ENCODE data around the gene KRT39. TPM values are rescaled to one million over a fixed set of nuclear protein-coding genes. Genes with fewer than 3 reads are reported as not detected.
"Not testable (repeated sequence)": the region's sequence is repeated elsewhere in the genome, so short reads cannot be mapped to it uniquely, and the experiment has no call there.

The KRT39 gene
- not detected for polyA plus RNA-seq (ENCODE audit: insufficient read length)
- long read RNA-seq, donor 1 = 0 reads
- long read RNA-seq, donor 2 = 0 reads
- long read RNA-seq, donor 3 = 0 reads
- long read RNA-seq, donor 4 = 0 reads
- long read RNA-seq, donor 5 = 0 reads
- long read RNA-seq, donor 6 = 0 reads
- long read RNA-seq, donor 7 = 0 reads
- long read RNA-seq, donor 8 = 0 reads

- no peak for DNase-seq
Observed at GRCh38 chr17:40966848-40967247, at the start of gene KRT39. KRT39 (minus strand) TSS chr17:40966948; CDS start chr17:40966856, 92 bp downstream.

DNA sequence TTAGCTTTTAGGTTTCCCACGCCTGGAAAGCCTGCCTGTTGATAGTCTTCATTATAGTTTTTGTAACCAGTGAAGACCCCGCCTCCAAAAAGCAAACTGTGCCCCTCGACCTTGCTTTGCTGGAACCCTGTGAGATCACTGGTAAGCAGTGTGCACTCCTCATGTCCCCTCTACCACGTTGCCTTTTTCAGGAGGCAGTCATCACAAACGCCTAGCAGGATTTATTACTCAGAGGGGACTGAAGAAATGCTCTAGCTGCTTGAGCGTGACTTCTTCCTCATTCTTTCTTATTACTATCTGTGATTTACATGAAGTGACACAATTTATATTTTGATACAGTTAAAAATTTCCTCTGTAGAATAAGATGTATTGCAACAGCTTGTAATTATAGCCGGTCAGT lies 48.7 kb upstream of the KRT39 start:
- DNase-seq = no peak

GRCh38 chr17:41013606-41014005 lies 46.9 kb upstream of the KRT39 start:
- DNase-seq = no peak

GRCh38 chr17:41013181-41013580 lies 46.4 kb upstream of the KRT39 start:
- DNase-seq = no peak

- no peak for DNase-seq
Observed at GRCh38 chr17:41012326-41013120, 45.8 kb upstream of the KRT39 start.

DNA sequence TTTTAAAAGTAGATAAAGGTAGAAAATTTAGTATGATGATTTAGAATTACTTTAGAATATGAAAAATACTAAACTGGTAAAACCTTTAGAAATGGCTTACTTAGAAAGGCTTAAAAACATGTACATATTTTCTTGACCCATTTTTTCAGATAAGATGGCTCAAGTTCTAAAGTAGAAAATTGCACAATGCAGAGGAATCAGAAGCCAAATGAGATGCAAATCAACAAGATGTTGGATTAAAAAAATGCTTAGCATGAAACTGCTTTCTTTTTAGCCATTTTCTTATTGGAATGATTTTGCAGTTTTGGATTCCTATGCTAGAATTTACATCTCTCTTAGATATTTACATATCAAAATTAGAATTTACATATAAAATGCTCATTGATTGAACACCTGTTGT lies 43.7 kb upstream of the KRT39 start:
- no peak for DNase-seq

DNA sequence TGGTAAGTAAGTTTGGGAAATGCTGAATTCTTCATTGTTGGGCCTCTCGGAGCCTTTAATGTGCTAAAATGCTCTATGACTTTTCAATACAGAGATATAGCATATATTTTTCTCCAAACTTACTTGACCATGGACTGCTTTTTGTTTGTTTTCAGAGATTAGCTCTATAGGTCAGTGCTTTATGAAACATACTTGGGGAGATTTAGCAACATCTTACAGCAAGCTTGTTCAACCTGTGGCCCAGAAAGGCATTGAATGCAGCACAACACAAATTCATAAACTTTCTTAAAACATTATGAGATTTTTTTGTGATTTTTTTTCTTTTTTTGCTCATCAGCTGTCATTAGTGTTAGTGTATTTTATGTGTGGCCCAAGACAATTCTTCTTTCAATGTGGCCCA lies 43.2 kb upstream of the KRT39 start:
- DNase-seq = no peak

- no peak for DNase-seq
Observed at GRCh38 chr17:41009301-41009760, 42.6 kb upstream of the KRT39 start.

- no peak for DNase-seq
Observed at GRCh38 chr17:41008811-41009210, 42.1 kb upstream of the KRT39 start, which contains the start of gene KRTAP3-1. KRTAP3-1 (minus strand) TSS chr17:41009128; CDS start chr17:41009074, 54 bp downstream.

DNA sequence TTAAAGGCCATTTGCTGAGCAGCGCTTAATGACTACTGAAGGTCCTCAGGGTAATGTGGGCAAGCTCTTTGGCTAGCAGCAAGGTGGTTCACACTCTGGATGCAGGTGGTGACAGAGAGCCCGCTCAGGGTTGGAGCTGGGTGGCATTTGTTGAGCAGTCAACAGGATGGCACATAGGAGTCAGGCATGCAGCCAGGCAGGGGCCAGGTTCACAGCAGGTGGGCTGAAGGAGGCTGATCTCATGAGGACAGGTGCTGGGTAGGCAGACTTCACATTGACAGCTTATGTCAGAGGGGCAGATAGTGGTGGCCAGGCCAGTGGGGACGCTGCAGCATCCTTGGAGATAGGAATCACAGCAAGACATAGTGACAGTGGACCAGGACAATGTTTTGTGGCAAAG lies 37.6 kb upstream of the KRT39 start:
- DNase-seq = no peak

DNA sequence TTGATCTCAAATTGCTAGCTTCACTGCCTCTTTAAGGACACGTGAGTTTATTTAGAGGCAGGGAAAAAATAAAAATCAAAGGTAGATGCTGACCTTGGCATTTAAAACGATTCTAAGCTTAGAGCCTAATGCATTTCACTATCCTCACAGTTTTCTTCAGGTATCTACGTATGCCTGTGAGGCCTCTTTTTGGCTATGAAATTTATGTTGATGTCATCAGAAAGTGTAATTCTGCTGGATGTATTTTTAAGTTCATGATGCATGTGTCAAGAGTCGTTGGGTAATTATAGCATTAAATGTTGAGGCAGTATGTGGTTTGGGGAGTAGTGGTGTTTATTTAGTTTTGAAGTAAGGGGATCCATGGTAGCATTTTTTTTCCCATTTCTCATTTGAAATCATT lies 37.2 kb upstream of the KRT39 start:
- DNase-seq = no peak

- no peak for DNase-seq
Observed at GRCh38 chr17:41002814-41003213, 36.1 kb upstream of the KRT39 start.

- no peak for DNase-seq
Observed at GRCh38 chr17:41001795-41002194, 35.0 kb upstream of the KRT39 start.

DNA sequence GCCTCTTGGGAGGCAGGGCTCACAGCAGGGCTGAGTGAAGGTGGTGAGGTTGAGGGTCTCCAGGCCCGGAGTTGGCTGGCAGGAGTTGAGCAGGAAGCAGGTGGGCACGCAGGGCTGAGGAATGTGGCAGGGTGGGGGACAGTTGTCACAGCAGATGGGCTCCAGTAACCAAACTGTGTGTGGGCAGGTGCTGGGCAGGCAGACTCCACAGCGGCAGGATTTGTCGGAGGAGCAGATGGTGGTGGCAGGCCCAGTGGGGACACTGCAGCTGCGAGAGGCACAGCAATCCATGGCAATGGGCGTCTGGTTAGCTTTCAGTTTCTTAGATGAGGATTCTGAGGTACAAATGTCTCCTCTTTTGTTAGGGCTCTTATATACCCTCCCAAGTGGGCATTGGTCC lies 32.8 kb upstream of the KRT39 start, which contains the start of gene KRTAP3-2:
KRTAP3-2 (minus strand) TSS at position 344 of the 400 bp plus-strand sequence; CDS start at position 291, 53 bp downstream.
- not testable (repeated sequence) for DNase-seq

- no peak for DNase-seq
Observed at GRCh38 chr17:40997361-40997760, 30.6 kb upstream of the KRT39 start.

GRCh38 chr17:40996829-40997228 lies 30.1 kb upstream of the KRT39 start:
- DNase-seq = no peak

- DNase-seq = no peak
Observed at GRCh38 chr17:40995116-40995515, 28.4 kb upstream of the KRT39 start.

DNA sequence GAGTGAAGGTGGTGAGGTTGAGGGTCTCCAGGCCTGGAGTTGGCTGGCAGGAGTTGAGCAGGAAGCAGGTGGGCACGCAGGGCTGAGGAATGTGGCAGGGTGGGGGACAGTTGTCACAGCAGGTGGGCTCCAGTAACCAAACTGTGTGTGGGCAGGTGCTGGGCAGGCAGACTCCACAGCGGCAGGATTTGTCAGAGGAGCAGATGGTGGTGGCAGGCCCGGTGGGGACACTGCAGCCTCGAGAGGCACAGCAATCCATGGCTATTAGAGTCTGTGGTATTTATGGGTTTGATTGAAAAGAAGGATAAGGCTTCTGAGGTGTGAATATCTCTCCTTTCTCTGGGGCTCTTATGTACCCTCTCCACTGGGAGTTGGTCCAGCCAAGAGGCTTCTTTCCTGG lies 27.1 kb upstream of the KRT39 start, which contains the start of gene KRTAP3-3:
KRTAP3-3 (minus strand) TSS at position 326 of the 400 bp plus-strand sequence; CDS start at position 259, 67 bp downstream.
- no peak for DNase-seq

DNA sequence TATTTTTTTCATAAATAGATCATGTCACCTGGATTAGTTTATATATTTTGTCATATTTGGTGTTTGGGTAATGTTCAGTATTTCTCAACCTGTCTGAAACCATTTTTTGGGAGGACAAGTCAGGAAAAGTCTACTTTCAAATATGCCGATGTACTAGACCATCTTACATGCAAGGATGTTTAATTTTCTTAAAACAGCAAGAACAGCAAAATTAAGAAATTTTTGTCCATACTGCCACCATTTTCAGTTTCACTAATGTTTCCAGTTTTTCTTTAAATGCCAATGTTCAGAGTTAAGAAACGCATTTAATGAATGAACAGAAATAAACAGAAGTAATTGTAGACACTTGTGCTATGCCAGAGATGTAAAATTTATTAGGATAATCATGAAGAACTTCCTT lies 26.3 kb upstream of the KRT39 start:
- no peak for DNase-seq

DNA sequence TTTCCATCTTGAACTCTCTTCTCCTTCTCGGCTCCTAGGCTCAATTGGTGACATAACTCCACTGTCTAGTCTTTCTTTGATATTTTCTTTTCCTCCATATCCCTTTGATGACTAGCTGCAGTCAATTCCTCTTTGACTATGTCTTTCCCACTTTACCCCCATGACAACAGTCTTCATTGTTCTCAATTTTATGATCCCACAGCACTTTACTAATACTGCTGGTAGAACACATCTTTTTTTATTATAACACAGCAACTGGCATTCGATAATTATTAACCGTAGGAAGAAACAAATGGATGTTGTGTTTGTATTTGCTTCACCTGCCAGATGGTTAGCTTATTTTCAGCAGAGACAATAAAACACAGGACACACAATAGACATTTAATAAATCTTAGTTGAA lies 25.9 kb upstream of the KRT39 start:
- DNase-seq = no peak

DNA sequence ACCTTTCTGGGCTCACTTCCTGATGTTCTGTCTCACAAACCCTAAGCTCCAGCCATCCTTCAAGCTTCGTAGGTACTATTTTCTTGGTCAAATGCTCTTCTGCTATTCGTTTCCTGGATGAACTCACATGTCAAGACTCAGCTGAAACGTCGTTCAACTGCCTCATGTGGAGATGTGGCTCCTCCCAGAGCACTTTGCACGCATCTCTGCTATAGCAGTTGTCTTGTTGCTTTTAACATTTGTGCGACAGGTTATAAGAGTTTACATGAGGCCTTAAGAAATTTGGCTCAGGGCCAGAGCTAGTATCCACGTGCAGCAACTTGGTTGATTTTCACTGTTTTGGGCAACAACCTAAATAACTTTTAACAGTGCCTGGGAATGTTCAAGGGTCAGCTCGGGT lies 20.2 kb upstream of the KRT39 start:
- no peak for DNase-seq

- DNase-seq = no peak
Observed at GRCh38 chr17:40984226-40984625, 17.5 kb upstream of the KRT39 start, which contains the start of gene KRT40. KRT40 (minus strand) TSS chr17:40984326; CDS start chr17:40984273, 53 bp downstream.

- no peak for DNase-seq
Observed at GRCh38 chr17:40981115-40981514, 14.4 kb upstream of the KRT39 start.
